Measurements from ENCODE around the gene CAND1. TPM values are rescaled to one million over a fixed set of nuclear protein-coding genes. Genes with fewer than 3 reads are reported as not detected.

CAND1 gene
- total RNA-seq, 1 donor from 2014 or later: 83.6 TPM

DNA sequence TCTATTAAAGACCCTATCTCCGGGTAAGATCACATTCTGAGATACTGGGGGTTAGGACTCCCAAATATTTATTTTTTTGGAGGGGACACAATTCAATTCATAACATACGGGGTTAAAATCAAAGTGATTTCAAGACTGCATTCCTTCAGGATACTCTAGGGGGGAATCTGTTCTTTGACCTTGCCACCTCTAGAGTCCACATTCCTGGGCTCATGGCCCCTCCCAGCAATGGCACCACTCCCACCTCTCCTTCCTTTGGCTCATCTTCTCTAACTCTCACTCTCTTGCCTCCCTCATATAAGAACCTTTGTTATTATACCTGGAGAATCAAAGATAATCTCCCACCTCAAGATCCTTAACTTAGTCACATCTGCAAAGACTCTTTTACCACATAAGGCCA is 79.5 kb downstream of the CAND1 start:
- no peak for ATAC-seq

DNA sequence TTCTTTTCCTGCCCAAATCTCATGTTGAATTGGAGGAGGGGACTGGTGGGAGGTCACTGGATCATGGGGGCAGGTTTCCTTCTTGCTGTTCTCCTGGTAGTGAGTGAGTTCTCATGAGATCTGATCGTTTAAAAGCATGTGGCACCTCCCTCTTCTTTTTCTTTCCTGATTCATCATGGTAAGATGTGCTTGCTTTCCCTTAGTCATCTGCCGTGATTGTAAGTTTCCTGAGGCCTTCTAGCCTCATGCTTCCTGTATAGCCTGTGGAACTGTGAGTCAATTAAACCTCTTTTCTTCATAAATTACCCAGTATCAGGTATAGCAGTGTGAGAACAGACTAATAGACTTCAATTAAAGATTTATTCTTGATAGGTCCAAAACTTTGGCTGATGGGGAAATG is 83.5 kb downstream of the CAND1 start:
- ATAC-seq: peak; percentile 36

DNA sequence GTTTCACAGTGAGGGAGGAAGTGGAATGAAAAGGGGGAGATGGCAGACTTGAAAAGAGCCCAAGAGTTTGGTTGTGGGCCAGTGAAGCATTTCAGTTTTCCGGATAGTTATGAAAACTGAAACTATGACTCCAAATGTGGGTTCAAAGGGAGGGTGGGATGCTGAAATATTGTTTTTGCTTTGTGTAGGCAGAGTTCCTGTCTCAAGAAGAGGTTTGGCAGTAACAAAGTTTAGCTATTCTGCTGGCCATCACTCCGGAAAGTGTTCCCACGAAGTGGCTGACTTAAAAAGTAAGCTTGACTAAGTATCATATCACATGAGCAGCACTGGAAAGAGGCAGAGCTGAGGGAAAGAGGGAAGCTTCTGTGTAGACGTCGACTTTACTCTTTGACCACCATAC is 85.2 kb downstream of the CAND1 start:
- no peak for ATAC-seq

DNA sequence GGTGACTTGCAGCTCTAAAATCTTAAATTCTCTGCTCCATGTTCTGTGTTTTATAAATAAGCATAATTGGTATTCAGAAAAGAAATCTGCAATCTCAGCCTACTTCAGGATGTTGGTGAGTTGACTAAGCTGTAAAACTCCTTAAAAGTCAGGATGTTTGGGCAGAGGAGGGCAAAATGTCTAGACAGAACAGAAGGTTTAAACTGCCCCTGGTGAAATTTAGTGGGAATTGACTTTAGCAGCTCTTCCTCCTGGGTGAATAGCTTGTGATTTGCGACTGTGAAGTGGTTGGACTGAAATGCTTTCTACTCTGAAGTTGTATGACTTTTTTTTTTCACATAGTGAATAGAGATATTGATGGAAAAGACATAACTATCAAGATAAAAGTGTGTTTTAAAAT is 85.8 kb downstream of the CAND1 start:
- no peak for ATAC-seq

DNA sequence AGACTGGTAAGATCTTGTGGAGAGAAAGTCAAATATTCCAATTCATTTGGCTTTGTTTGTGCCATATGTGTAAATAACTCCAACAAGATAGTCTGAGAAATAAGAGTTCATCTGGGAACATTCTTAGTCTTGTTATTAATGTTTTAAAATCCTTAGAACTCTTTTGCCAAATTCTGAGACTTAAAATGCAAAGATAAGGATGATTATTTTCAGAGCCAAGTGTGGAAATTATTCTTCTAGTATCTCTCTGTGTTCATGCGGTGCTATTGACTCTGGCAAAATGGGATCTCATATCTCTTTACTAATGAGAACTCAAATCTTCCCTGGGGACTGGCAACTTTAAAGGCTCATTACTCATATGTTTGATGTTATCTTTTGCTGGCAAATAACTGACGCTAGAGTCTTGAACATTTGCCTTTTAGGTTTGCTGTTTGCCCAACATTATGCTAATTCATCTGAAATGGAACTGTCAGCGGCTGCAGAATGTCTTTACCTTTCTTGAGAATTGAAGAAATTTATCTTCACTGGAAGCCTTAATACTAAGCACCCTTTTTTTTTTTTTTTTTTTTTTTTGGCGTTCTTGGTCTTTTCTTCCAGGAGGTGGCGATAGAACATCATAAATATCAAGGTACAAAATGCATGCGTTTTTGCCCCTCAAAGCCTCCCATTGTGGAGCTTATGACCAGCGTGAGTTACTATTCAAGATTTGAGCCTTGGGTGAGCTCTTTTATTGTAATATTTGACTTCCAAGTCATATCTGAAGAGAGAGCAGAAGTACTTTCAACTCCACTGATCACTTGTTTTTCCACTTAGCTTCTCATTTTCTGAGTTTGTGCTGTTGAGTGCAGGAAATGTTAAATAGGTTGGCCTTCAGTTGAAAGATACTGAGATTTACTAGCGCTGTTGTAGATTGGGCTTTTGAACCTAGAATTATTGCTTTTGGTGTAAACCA is 86.5 kb downstream of the CAND1 start:
- no peak for ATAC-seq

DNA sequence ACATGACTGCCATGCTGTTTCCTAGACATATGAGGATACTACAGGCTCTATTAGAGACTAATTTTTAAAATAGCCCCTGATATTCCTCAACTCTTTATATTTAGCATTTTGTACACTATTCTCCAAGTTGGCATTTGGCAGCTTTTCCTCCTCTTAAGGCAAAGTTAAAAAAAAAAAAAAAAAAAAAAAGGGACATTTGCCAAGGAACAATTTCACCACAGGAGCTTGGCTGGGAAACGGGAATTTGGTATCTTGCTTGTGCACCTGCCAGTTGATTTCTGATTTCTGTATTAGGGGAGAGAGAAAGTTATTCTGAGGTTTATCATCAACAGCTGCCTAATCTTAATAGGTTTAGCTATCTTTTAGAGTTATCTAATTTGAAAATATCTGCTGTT is 87.2 kb downstream of the CAND1 start:
- no peak for ATAC-seq

DNA sequence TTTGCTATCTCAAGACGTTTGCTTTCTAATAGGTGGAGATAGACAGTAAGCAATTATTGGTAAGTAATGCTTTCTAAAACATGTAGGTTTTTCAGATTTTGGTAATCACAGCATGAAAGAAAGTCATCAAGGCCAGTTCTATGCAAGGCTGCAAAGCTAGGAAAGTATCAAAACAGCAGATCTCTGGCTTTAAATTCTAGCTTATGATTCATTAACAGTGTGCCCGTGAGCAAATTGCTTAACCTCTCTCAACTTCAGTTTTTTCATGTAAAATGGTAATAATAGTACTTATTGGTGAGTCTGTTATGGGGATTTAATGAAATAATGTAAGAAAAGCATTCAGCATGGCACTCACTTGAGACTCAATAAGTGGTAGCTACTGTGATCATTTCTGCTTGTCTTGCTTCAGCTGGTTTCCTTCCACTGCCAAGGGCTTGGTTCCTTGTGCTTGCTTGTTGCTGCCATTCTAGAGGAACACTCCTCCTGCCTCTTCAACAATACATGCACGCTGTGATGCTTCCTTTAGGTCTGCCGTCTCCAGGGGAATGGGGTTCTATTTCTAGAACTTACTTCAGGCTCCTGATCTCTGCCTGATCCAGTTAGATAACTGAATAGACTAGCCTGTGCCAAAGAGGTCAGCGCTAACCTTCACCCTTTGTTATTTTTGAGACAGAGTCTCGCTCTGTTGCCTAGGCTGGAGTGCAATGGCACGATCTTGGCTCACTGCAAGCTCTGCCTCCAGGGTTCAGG is 88.4 kb downstream of the CAND1 start:
- no peak for ATAC-seq

DNA sequence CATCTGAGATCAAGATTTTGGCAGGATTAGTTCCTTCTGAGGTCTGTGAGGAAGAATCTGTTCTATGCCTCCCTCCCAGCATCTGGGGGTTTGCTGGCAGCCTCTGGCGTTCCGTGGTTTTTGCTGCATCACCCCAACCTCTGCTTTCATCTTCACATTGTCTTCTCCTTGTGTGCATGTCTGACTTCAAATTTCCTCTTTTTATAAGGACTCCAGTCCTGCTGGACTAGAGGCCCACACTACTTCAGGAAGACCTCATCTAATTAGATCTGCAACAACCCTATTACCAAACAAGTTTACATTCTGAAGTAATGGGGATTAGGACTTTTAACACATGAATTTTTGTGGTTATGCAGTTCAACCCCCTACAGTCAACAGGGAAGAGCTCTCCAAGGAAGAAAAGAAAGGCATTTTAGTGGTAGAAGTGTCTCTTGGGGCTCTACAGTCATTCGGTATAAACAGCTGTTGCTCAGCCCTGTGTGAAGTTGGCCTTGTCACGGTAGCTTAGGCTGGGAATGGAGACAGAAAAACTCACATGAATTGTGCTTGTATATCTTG is 89.7 kb downstream of the CAND1 start:
- ATAC-seq: no peak

DNA sequence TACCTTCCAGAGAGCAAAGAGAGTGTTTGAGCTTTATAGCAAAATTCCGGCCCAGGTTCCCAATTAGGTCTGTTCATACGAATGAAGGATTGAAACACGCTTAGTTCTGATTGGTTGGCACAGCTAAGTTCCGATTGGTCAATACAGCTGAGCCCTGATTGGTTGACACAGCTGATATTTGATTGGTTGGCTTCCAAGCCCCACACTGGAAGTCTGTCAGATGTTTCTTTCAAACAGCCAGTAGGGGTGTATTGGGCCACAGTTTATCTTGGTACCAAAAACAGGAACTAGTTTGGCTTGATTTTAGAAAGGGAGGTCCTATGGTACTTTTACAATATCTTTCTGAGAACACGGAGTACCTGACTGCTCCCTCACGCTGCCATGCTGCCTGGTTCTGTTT is 93.4 kb downstream of the CAND1 start:
- ATAC-seq: no peak

DNA sequence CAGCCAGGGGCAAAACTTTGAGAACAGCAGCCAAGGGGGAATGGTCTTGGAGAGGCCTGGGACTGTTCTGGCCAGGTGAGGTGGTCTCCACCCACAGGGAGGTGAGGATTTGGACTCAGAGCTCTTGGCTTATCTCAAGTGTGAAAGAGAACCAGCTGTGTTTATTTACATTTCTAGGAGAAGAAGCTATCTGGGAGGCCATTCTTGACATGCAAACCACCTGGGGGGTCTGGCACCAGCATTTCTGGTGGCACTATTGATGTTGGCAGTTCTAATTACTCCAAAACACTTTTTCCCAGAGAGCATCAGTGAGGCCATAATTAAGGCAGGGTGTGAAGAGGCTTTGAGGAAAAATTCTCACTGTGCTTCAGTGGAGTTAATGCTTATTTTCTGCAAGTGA is 95.1 kb downstream of the CAND1 start:
- ATAC-seq: no peak

DNA sequence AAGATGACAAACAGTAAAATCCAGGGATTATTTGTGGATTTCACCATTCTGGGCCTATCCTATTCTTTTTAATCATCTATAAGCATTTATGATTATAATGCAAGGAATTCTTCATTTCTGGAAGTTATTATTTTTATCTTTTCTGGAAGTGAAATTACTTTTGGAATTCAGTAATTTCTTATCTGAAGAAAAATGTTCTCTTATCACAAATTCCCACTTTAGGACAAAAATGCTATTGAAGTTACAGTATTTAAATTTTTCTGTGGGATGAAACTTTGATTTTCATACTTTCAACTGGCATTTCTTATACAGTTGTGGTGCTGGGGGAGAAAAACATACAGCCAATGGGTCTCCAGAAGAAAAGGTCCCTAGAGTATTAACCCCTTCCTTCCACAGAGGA is 96.0 kb downstream of the CAND1 start:
- ATAC-seq: no peak

DNA sequence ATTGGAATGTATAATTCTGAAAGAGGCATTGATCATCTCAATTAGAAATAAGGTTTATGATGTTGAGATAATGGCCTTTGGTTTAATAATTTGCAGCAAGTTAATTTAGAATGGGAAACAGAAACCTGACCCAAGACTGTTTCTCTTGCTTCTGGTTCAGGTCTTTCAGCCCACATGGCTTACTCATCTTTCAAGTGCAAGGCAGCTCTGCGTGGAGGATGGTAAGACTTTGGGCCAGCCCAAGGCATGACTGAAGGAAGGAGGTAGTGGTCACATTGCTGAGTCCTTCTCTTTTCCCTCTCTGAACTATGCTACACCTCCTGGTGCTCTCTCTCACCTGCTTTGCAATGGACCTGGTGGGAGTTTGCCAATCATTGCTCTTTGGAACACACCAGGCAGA is 98.7 kb downstream of the CAND1 start:
- ATAC-seq: no peak

Measured in esophagus mucosa (tissue), 1 donor.